Effector memory CD8-positive, alpha-beta T cell (primary cell): ENCODE data around the gene NOG.

Experiments used
- ATAC-seq: fragments of 150-1000 bp; cut with Tn5 transposase; replicated peaks from 2 replicates; pipeline ENCODE4 v1.10.0; 2021; ENCODE audit warnings: mild to moderate bottlenecking, moderate library complexity
- DNase-seq, 3 experiments: peaks; one replicate each; pipeline ENCODE4 v3.0.0; 2021
- H3K27ac Mint-ChIP-seq, 2 donors: one replicate each; pipeline ENCODE4 v1.8.0; 2022; ENCODE audit warnings: mild to moderate bottlenecking in 2 of 2, mixed read lengths in 2 of 2, moderate library complexity in 2 of 2
- H3K27me3 Mint-ChIP-seq, 2 donors: one replicate each; pipeline ENCODE4 v1.8.0; 2022; ENCODE audit warnings: mixed read lengths in 2 of 2
- H3K36me3 Mint-ChIP-seq: one replicate; pipeline ENCODE4 v1.8.0; 2022; ENCODE audit warnings: mild to moderate bottlenecking, moderate library complexity, mixed read lengths; ENCODE audit not compliant: insufficient read depth
- H3K4me1 Mint-ChIP-seq, 2 donors: one replicate each; pipeline ENCODE4 v1.8.0; 2022; ENCODE audit warnings: low read depth in 2 of 2, mixed read lengths in 2 of 2
- H3K4me3 Mint-ChIP-seq, 2 donors: one replicate each; pipeline ENCODE4 v1.8.0; 2022; ENCODE audit warnings: mild to moderate bottlenecking in 2 of 2, mixed read lengths in 2 of 2, moderate library complexity in 2 of 2
- H3K9me3 Mint-ChIP-seq, 2 donors: one replicate each; pipeline ENCODE4 v1.8.0; 2022; ENCODE audit warnings: mixed read lengths in 2 of 2

NOG gene

DNA sequence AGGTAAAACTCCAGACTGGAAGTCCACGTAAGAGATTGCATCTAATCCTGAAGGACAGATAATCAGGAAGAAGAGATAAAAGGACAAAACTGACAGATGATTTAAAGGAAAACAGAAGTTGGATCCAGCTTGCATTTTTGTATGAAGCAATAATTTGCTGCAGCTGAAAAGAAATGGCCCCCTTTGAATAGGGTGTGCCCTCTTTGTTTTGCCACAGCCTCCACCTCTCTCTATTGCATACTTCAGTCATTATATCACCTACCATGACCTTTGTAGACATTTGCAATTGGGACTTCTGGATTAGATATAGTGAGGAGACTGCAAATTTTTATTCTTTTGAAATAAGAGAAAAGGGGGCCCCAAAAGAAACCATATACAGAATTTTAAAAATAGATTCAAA is 8.1 kb downstream of the NOG start:
- Mint-ChIP-seq H3K27ac (no peak overlapping the region), H3K36me3 (no peaks in the 10 kb centered on the region), H3K4me1 (peaks cover 4 to 8% of the 10 kb centered on the region in 2 donors), H3K9me3 (no peaks in the 10 kb centered on the region), H3K27me3 (peaks cover 78 to 94% of the 10 kb centered on the region in 2 donors), H3K4me3 (no peak overlapping the region)
- no peak for DNase-seq
- ATAC-seq = no peak

DNA sequence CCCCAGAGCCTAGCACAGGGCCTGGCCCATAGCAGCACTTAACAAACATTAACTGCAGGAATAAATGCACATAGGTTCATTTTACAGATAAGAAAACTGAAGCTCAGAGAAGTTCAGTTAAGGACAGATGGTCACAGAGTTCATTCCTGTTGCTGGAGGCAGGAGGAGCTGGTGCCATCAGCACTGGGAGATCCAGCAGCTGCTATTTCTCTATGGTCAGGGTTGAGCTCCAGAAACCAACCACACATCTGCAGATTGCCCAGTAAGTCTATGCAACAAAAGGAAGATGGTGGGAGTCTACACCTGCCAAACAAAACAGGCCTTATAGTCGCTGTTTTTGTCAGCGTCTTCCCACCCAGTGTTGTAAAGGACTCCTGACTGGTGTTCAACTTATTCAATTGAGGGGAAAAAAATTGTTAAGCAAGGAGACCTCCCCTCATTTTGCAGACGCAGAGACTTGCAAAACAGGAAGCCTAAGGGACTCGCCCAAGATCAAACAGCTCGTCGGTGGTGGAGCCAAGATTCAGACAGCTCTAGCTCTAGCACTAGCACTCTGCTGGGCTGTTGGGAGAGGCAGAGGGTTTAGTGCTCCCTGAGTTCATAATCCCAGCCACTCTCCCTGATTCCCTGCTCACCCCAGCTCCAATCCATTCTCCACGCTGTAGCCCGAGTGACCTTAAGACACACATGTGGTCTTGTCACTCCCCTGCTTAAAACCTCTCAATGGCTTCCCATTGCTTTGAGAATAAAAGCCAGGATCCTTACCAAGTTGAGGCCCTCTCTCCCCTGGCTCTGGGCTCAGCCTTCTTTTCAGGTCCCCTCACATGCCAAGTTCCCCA is 9.0 kb downstream of the NOG start:
- H3K4me3 Mint-ChIP-seq = no peak overlapping the region

GRCh38 chr17:56603486-56604238 is 10.2 kb downstream of the NOG start:
- Mint-ChIP-seq H3K36me3 (no peaks in the 10 kb centered on the region), H3K27ac (no peak overlapping the region), H3K4me1 (no peaks in the 10 kb centered on the region), H3K9me3 (no peaks in the 10 kb centered on the region), H3K4me3 (no peak overlapping the region), H3K27me3 (peaks cover 62 to 87% of the 10 kb centered on the region in 2 donors)
- no peak for ATAC-seq
- no peak for DNase-seq

More for the DNA sequence above, 9.0 kb downstream of the NOG start:
- Mint-ChIP-seq H3K27me3 (peaks cover 70 to 87% of the 10 kb centered on the region in 2 donors), H3K27ac (no peak overlapping the region), H3K9me3 (no peaks in the 10 kb centered on the region), H3K36me3 (no peaks in the 10 kb centered on the region), H3K4me1 (no peaks in the 10 kb centered on the region)
- no peak for DNase-seq
- ATAC-seq = no peak

DNA sequence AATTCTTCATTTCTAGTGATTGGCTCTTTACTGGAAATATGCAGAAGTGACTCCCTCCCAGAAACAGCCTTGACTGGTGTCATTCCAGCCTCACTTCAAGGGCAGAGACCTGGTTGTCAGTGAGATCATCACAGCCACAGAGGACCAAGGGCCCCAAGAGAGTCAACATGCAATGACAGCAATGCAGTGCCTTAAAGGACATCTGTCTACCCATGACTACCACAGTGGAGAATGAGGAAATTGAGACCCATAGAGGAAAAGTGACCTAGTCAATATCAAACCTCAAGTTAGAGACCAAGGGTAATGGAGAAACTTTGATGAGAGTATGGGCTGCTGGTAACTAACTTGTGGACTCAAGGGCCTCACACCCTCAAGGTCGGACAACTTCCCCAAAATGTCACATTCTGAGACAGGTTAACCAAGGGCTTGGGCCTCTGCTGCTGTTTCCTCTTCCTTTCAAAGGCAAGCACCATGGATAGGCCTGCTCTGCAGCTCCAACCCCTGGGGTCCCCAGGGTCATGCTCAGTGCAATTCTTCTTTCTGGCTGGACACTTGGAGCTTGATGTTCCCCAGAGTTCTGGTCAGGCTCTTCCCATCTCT is 11.3 kb downstream of the NOG start:
- Mint-ChIP-seq H3K9me3 (no peaks in the 10 kb centered on the region), H3K36me3 (no peaks in the 10 kb centered on the region), H3K27ac (no peak overlapping the region), H3K4me3 (no peak overlapping the region), H3K4me1 (no peaks in the 10 kb centered on the region), H3K27me3 (peaks cover 50 to 85% of the 10 kb centered on the region in 2 donors)
- DNase-seq (no peak), ATAC-seq (no peak)

GRCh38 chr17:56608944-56609343 is 15.4 kb downstream of the NOG start:
- Mint-ChIP-seq H3K36me3 (no peaks in the 10 kb centered on the region), H3K27me3 (peaks cover 42 to 83% of the 10 kb centered on the region in 2 donors), H3K27ac (no peak overlapping the region), H3K4me3 (no peak overlapping the region), H3K9me3 (no peaks in the 10 kb centered on the region), H3K4me1 (no peaks in the 10 kb centered on the region)
- DNase-seq (no peak), ATAC-seq (no peak)

GRCh38 chr17:56610321-56610720 is 16.8 kb downstream of the NOG start:
- H3K27me3 Mint-ChIP-seq = peaks cover 34 to 69% of the 10 kb centered on the region in 2 donors

DNA sequence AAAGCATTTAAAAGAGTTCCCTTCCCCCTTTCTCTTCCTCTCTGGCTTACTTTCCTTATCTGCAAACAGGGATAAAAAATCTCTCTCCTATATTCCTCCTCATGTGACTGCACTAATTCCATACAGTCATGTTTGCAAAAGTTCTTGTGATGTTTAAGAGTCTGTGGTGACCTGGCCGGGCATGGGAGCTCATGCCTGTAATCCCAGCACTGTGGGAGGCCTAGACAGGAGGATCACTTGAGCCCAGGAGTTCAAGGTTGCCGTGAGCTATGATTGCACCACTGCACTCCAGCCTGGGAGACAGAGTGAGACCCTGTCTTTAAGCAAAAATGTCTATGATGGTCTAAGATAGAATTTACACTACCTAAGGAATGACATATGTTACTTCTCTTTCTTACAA is 19.6 kb downstream of the NOG start:
- Mint-ChIP-seq H3K27ac (no peak overlapping the region), H3K4me3 (no peak overlapping the region), H3K9me3 (no peaks in the 10 kb centered on the region), H3K27me3 (peaks cover 38 to 69% of the 10 kb centered on the region in 2 donors), H3K36me3 (no peaks in the 10 kb centered on the region), H3K4me1 (no peaks in the 10 kb centered on the region)
- DNase-seq = no peak
- ATAC-seq = no peak

More at GRCh38 chr17:56610321-56610720, 16.8 kb downstream of the NOG start:
- H3K9me3 Mint-ChIP-seq = no peaks in the 10 kb centered on the region
- no peak for DNase-seq
- no peak overlapping the region for H3K4me3 Mint-ChIP-seq
- H3K27ac Mint-ChIP-seq = no peak overlapping the region
- no peaks in the 10 kb centered on the region for H3K4me1 Mint-ChIP-seq
- no peak for ATAC-seq
- no peaks in the 10 kb centered on the region for H3K36me3 Mint-ChIP-seq

- Mint-ChIP-seq H3K4me1 (no peaks in the 10 kb centered on the region), H3K9me3 (no peaks in the 10 kb centered on the region), H3K27ac (no peak overlapping the region), H3K4me3 (no peak overlapping the region), H3K36me3 (no peaks in the 10 kb centered on the region), H3K27me3 (peaks cover 40 to 67% of the 10 kb centered on the region in 2 donors)
- ATAC-seq = no peak
- no peak for DNase-seq
Measured at GRCh38 chr17:56614522-56614921, 21.0 kb downstream of the NOG start.

- Mint-ChIP-seq H3K9me3 (no peaks in the 10 kb centered on the region), H3K4me3 (no peak overlapping the region), H3K4me1 (no peaks in the 10 kb centered on the region), H3K36me3 (peaks cover 3% of the 10 kb centered on the region), H3K27ac (no peak overlapping the region), H3K27me3 (peaks cover 42 to 66% of the 10 kb centered on the region in 2 donors)
- DNase-seq = no peak
- no peak for ATAC-seq
Measured at GRCh38 chr17:56616239-56616638, 22.7 kb downstream of the NOG start.

DNA sequence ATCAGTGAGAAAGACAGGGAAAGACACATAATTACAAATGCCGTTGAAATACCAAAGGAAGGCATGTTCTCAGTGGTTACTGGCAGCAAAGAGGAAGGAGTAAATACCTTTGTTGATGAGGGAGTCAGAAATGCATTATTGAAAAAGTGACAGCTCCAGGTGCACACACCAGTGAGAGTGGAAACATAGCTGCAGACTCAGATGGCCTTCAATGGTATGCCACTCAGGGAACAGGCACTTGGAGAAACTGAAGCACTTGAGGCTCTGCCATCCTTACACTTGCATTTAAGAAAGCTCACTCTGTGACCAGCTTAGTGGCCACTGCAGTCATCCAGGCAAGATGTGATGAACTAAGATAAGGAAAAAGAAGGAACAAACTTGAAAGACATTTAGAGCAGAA is 29.9 kb downstream of the NOG start:
- DNase-seq (no peak), ATAC-seq (no peak)
- Mint-ChIP-seq H3K36me3 (peaks cover 3% of the 10 kb centered on the region), H3K27me3 (peaks cover 38 to 77% of the 10 kb centered on the region in 2 donors), H3K4me3 (no peak overlapping the region), H3K4me1 (no peaks in the 10 kb centered on the region), H3K27ac (no peak overlapping the region), H3K9me3 (no peaks in the 10 kb centered on the region)

- H3K4me3 Mint-ChIP-seq = no peak overlapping the region
- H3K4me1 Mint-ChIP-seq = no peaks in the 10 kb centered on the region
- H3K36me3 Mint-ChIP-seq = peaks cover 3% of the 10 kb centered on the region
- H3K9me3 Mint-ChIP-seq = no peaks in the 10 kb centered on the region
- peaks cover 44 to 80% of the 10 kb centered on the region in 2 donors for H3K27me3 Mint-ChIP-seq
- no peak overlapping the region for H3K27ac Mint-ChIP-seq
- DNase-seq = no peak
- no peak for ATAC-seq
Measured at GRCh38 chr17:56624309-56624708, 30.8 kb downstream of the NOG start.

DNA sequence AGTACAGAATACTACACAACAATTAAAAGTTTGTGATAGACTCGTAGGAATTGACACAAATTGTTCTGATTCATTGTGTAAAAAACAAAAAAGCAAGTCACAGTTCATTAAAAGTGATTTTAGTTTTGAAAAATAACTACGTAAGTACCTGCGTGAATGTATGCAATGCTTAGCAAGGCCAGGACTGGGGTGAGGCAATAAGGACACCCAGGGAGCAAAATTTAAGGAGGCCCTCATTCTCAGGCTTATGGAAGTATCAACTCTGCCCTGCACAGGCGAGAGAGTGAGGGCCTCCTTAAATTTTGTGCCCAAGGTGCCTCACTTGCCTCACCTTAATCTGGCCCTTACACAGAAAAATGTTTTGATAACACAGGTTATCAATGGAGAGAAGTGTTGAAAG is 31.4 kb downstream of the NOG start:
- Mint-ChIP-seq H3K4me3 (no peak overlapping the region), H3K4me1 (no peaks in the 10 kb centered on the region), H3K36me3 (peaks cover 3% of the 10 kb centered on the region), H3K27ac (no peak overlapping the region), H3K9me3 (no peaks in the 10 kb centered on the region), H3K27me3 (peaks cover 39 to 80% of the 10 kb centered on the region in 2 donors)
- DNase-seq (no peak), ATAC-seq (no peak)

DNA sequence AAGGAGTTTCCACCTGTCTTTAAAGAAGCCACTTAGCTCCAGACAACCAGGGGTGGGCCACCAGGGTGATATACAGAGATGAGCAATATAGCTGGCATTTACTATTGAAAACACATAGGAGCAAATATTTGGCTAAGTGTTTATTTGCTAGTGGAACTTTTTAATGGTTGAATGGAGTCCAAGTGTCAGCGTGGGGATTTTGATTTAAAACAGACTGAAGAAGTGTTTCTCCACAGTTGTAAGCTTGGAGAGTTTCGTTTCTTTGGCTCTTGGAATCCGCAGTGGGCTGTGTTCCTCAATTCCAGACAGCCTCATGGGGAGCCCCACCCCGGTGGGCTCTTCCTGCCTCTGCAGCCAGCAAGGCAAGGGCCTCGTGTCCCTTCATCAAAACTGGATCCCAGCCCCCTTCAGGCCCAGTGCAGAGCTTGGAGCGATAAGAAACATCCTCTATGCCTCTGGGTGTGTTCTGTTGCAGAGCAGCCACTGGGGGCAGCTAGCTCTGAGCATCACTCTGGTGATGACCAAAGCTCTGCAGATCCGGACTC is 36.1 kb downstream of the NOG start:
- no peak overlapping the region for H3K27ac Mint-ChIP-seq
- H3K4me1 Mint-ChIP-seq = no peaks in the 10 kb centered on the region
- H3K4me3 Mint-ChIP-seq = no peak overlapping the region
- ATAC-seq (no peak), DNase-seq (no peak)
- H3K27me3 Mint-ChIP-seq = peaks cover 20 to 67% of the 10 kb centered on the region in 2 donors
- no peaks in the 10 kb centered on the region for H3K36me3 Mint-ChIP-seq
- H3K9me3 Mint-ChIP-seq = no peaks in the 10 kb centered on the region
